BLaER1 treated with 17β-estradiol and CSF1 and Interleukin-3, amounts not matched to agents 10 nM and 100 nM (cell line): ENCODE results near the gene METTL16.
"Not testable (repeated sequence)": the region's sequence is repeated elsewhere in the genome, so short reads cannot be mapped to it uniquely, and the experiment has no call there.

Source experiments
- H3K27ac ChIP-seq, 11 experiments: shearing (Covaris generic); formaldehyde crosslinking; 2 replicates each; pipeline ENCODE4 v1.8.1; 2022
- H3K27me3 ChIP-seq, 11 experiments: shearing (Covaris generic); formaldehyde crosslinking; 2 replicates each; pipeline ENCODE4 v1.8.1; 2022
- H3K36me3 ChIP-seq, 11 experiments: shearing (Covaris generic); formaldehyde crosslinking; 2 replicates each; pipeline ENCODE4 v1.8.1; 2022
- H3K4me1 ChIP-seq, 10 experiments: shearing (Covaris generic); formaldehyde crosslinking; 2 replicates each; pipeline ENCODE4 v1.8.1; 2022
- H3K4me2 ChIP-seq, 11 experiments: shearing (Covaris generic); formaldehyde crosslinking; 2 replicates each; pipeline ENCODE4 v1.8.1; 2022
- H3K4me3 ChIP-seq, 10 experiments: shearing (Covaris generic); formaldehyde crosslinking; 2 replicates each; pipeline ENCODE4 v1.8.1; 2022
- H3K9ac ChIP-seq, 11 experiments: shearing (Covaris generic); formaldehyde crosslinking; 2 replicates each; pipeline ENCODE4 v1.8.1; 2022
- H3K9me3 ChIP-seq, 11 experiments: shearing (Covaris generic); formaldehyde crosslinking; replicated peaks in 1 of 11; 2 replicates each; pipeline ENCODE4 v1.8.1; 2022
- H4K20me1 ChIP-seq, 11 experiments: shearing (Covaris generic); formaldehyde crosslinking; 2 replicates each; pipeline ENCODE4 v1.8.1; 2022
- Cebpa-rat ChIP-seq, 11 experiments: shearing (Covaris generic); IDR thresholded peaks; 2 replicates each; pipeline ENCODE4 v1.8.1; 2022

METTL16 gene

DNA sequence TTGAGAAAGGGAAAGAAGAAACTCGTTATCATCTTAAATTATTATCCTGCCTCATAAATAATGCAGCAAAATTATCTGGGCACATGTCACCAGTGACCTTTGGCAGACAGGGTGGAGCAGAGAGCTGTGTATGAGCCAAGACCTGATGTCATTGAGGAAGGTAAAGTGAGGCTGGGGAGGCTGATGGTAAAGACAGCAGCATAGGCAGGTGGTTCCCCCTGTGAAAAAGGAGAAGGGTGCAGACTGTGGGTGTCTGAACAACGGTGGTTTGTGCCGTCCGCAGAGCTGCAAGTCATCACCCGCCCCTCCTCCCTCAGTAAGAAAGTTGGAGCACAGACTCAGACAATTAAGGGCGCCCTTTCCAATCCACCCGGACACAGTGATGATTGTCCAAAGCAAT is 30.8 kb upstream of the METTL16 start:
- no peaks in the 10 kb centered on the region for H3K9me3 ChIP-seq

DNA sequence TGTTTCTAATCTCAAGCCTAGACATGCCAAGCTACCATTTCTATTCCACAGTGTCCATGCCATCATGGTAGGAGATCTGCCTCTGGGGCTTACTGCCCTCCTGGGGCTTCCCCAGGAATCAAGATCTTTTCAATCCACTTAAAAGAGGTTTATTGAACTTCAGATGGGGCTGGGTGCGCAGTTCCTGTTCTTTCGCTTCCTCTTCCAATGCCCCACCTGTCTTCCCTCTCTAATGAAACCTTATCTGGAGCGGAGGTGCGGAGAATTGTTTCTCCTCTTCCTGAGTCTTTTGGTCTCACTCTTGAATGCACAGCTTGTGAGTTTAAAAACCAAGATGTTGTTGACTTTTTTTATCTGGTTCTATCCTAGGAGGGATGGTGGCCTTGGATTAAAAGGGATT is 30.4 kb upstream of the METTL16 start:
- TF ChIP-seq Cebpa-rat (IDR thresholded peaks at IDR 0.05), result no peak
- Histone ChIP-seq H3K4me3 (no peak overlapping the region), H3K27ac (no peak overlapping the region), H3K4me1 (peaks cover 0 to 10% (median 0%) of the 10 kb centered on the region in 10 experiments; a peak in 6 of 20 replicates), H3K9me3 (no peaks in the 10 kb centered on the region), H4K20me1 (no peaks in the 10 kb centered on the region), H3K36me3 (no peaks in the 10 kb centered on the region), H3K9ac (no peak overlapping the region), H3K4me2 (no peak overlapping the region), H3K27me3 (no peaks in the 10 kb centered on the region)

More for the DNA sequence above, 30.8 kb upstream of the METTL16 start:
- Histone ChIP-seq H3K36me3 (no peaks in the 10 kb centered on the region), H3K4me2 (no peak overlapping the region), H4K20me1 (no peaks in the 10 kb centered on the region), H3K9ac (no peak overlapping the region), H3K4me1 (peaks cover 0 to 10% (median 0%) of the 10 kb centered on the region in 10 experiments; a peak in 6 of 20 replicates), H3K27me3 (no peaks in the 10 kb centered on the region), H3K4me3 (no peak overlapping the region), H3K27ac (no peak overlapping the region)
- TF ChIP-seq Cebpa-rat (IDR thresholded peaks at IDR 0.05), result no peak

DNA sequence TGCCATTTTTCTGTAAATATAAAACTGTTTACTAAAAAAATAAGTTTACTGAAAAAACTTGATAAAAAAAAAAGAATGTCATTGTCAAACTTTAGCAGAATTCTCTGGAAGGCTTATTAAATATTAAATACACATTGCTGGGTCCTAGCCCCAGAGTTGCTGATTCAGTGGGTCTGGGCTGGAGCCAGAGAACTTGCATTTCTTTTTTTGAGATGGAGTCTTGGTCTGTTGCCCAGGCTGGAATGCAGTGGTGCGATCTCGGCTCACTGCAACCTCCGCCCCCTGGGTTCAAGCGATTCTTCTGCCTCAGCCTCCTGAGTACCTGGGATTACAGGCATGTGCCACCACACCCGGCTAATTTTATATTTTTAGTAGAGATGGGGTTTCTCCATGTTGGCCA is 25.9 kb upstream of the METTL16 start:
- H3K4me2 ChIP-seq, H3K27ac ChIP-seq, H3K36me3 ChIP-seq, H3K4me1 ChIP-seq, H4K20me1 ChIP-seq, H3K9me3 ChIP-seq, H3K9ac ChIP-seq, H3K27me3 ChIP-seq, H3K4me3 ChIP-seq: not testable (repeated sequence)

DNA sequence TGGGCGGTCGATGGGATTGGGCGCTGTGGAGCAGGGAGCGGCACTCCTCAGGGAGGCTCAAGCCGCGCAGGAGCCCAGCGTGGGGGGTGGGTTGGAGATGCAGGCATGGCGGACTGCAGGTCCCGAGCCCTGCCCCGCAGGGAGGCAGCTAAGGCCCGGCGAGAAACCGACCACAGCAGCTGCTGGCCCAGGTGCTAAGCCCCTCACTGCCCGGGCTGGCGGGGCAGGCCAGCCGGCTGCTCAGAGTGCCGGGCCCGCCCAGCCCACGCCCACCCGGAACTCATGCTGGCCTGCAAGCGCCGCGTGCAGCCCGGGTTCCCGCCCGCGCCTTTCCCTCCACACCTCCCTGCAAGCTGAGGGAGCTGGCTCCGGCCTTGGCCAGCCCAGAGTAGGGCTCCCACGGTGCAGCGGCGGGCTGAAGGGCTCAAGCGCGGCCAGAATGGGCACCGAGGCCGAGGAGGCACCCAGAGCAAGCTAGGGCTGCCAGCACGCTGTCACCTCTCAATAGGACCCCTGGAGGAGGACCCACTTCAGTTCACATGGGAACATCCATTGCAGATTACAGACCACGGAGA is 20.5 kb upstream of the METTL16 start:
- H3K27ac ChIP-seq, result no peak overlapping the region
- no peak overlapping the region for H3K9ac ChIP-seq
- peaks cover 9 to 16% (median 13%) of the 10 kb centered on the region in 10 experiments for H3K4me1 ChIP-seq
- peaks cover 8 to 15% (median 12%) of the 10 kb centered on the region in 11 experiments for H3K9me3 ChIP-seq
- no peaks in the 10 kb centered on the region for H4K20me1 ChIP-seq
- no peak overlapping the region for H3K4me2 ChIP-seq
- no peaks in the 10 kb centered on the region for H3K27me3 ChIP-seq
- no peak for TF ChIP-seq Cebpa-rat (IDR thresholded peaks at IDR 0.05)
- H3K36me3 ChIP-seq, result 0 out of 22 replicates have a peak, but pooled peaks cover 0 to 4% (median 0%) of the 10 kb centered on the region in 11 experiments
- no peak overlapping the region for H3K4me3 ChIP-seq

DNA sequence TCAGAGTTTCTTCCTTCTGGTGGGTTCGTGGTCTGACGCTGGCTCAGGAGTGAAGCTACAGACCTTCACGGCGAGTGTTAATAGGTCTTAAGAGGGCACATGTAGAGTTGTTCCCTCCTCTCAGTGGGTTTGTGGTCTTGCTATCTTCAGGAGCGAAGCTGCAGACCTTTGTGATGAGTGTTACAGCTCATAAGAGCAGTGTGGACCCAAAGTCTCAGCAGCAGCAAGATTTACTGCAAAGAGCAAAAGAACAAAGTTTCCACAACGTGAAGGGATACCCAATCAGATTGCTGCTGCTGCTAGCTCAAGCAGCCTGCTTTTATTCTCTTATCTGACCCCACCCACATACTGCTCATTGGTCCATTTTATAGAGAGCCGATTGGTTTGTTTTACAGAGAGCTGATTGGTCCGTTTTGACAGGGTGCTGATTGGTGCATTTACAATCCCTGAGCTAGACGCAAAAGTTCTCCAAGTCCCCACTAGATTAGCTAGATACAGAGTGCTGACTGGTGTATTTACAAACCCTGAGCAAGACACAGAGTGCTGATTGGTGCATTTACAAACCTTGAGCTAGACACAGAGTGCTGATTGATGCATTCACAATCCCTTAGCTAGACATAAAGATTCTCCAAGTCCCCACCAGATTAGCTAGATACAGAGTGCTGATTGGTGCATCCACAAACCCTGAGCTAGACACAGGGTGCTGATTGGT is 19.7 kb upstream of the METTL16 start:
- Histone ChIP-seq H3K4me3 (peak overlapping the region in 3 of 10 experiments; percentile 12 to 17 (median 14); a peak in 2 of 20 replicates), H3K27ac (peak overlapping the region in 3 of 11 experiments; percentile 0 to 20 (median 2); a peak in 3 of 22 replicates), H3K9me3 (peaks cover 8 to 15% (median 12%) of the 10 kb centered on the region in 11 experiments), H3K9ac (peak overlapping the region in 7 of 11 experiments; percentile 3 to 42 (median 39); a peak in 5 of 22 replicates), H3K4me1 (peaks cover 9 to 22% (median 16%) of the 10 kb centered on the region in 10 experiments), H3K4me2 (peak overlapping the region; percentile 35 to 84 (median 77))
- not testable (repeated sequence) for H4K20me1 ChIP-seq, H3K36me3 ChIP-seq, H3K27me3 ChIP-seq

DNA sequence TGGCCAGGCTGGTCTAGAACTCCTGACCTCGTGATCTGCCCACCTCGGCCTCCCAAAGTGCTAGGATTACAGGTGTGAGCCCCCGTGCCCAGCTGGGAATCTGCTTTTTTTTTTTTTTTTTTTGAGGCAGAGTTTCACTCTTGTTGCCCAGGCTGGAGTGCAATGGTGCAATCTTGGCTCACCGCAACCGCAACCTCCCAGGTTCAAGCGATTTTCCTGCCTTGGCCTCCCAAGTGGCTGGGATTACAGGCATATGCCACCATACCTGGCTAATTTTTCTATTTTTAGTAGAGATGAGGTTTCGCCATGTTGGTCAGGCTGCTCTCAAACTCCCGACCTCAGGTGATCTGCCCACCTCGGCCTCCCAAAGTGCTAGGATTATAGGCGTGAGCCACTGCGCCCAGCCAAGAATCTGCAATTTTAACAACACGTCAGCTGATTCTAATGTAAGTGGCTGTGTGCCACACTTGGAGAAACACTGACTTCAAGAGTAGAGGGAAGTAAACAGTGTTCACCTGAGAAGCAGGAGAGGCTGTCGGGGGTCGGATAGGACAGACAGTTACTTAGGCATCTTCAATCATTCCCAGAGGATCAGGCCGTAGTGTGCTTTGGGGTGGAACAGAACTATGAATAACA is 10.2 kb upstream of the METTL16 start:
- not testable (repeated sequence) for H3K36me3 ChIP-seq, H4K20me1 ChIP-seq, H3K9me3 ChIP-seq, H3K27ac ChIP-seq, H3K4me2 ChIP-seq, H3K4me3 ChIP-seq, H3K27me3 ChIP-seq, H3K9ac ChIP-seq, H3K4me1 ChIP-seq

DNA sequence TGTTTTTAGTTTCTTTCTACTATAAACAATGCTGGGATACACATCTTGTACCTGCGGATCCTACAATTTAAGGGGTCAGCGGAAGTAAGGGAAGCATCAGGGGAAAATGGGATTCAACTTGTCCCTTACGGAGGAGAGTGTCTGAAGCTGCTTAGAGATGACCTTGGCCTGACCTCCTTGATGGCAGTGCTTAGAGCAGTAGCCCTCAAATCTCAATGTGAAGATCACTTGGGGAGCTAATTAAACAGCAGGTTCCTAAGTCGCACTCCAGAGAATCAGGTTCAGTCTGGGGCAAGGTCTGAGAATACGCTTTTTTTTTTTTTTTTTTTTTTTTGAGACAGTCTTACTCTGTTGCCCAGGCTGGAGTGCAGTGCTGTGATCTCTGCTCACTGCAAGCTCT is 9.6 kb upstream of the METTL16 start:
- Histone ChIP-seq H3K36me3 (no peaks in the 10 kb centered on the region), H3K9ac (no peak overlapping the region), H3K27me3 (no peaks in the 10 kb centered on the region), H3K4me1 (peaks cover 0 to 2% (median 0%) of the 10 kb centered on the region in 10 experiments; a peak in 1 of 20 replicates), H3K4me2 (no peak overlapping the region), H3K4me3 (no peak overlapping the region), H4K20me1 (no peaks in the 10 kb centered on the region), H3K27ac (no peak overlapping the region), H3K9me3 (no peaks in the 10 kb centered on the region)
- no peak for TF ChIP-seq Cebpa-rat (IDR thresholded peaks at IDR 0.05)

DNA sequence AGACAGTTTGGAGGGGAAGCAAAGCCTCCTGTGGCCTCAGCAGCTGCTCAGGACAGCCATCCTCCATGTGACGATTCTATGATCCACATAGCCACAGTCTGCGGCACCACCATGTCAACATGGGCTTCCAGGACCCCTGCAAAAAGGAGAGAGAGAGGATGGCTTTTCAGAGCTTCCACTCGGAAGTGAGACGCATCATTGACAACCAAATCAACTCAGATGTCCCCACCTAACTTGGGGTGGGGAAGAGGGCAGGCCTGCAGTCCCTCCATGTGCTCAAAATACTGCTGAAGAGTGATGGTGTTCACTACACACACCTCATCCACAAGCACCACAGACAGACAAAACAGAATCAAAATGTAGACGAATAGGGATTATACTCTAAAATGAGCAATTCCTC is 5.9 kb upstream of the METTL16 start:
- no peak for TF ChIP-seq Cebpa-rat (IDR thresholded peaks at IDR 0.05)

DNA sequence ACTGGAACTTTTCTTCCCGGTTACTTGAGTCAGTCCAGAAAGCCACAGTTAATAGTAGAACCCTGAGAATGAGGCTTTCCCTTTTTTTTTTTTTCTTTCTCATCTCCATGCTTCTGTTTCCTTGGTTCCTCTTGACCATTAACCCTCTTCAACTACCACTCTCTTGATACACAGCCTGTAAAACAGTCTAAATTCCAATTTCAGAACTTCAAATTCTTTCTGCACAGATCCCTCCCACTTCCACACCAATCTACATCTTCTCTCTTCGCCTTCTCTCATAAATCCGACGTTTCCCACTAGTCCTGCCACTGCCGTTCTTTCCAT is 588 bp downstream of the METTL16 start:
- Histone ChIP-seq H3K4me2 (peak overlapping the region; percentile 83 to 100 (median 91)), H3K4me3 (peak overlapping the region; percentile 62 to 83 (median 75)), H3K36me3 (peaks cover 0 to 28% (median 22%) of the 10 kb centered on the region in 11 experiments; a peak in 18 of 22 replicates), H4K20me1 (peaks cover 0 to 16% (median 0%) of the 10 kb centered on the region in 11 experiments; a peak in 4 of 22 replicates), H3K27me3 (no peaks in the 10 kb centered on the region), H3K9ac (peak overlapping the region; percentile 88 to 96 (median 93)), H3K27ac (peak overlapping the region; percentile 80 to 96 (median 94)), H3K4me1 (peaks cover 20 to 32% (median 27%) of the 10 kb centered on the region in 10 experiments), H3K9me3 (peaks cover 0 to 26% (median 22%) of the 10 kb centered on the region in 11 experiments; a peak in 18 of 22 replicates)
- TF ChIP-seq Cebpa-rat (IDR thresholded peaks at IDR 0.05), result no peak

More for the DNA sequence above, 5.9 kb upstream of the METTL16 start:
- Histone ChIP-seq H4K20me1 (no peaks in the 10 kb centered on the region), H3K36me3 (no peaks in the 10 kb centered on the region), H3K4me2 (no peak overlapping the region), H3K9ac (no peak overlapping the region), H3K27ac (no peak overlapping the region), H3K4me1 (peaks cover 3 to 6% (median 4%) of the 10 kb centered on the region in 10 experiments; a peak in 12 of 20 replicates), H3K27me3 (no peaks in the 10 kb centered on the region), H3K4me3 (no peak overlapping the region), H3K9me3 (no peaks in the 10 kb centered on the region)
